Loucy (cell line): ENCODE measurements around the gene ANKDD1A.

Source experiments
- H2AFZ ChIP-seq: fragments of 200-600 bp; sonication (generic); 2 replicates; pipeline ENCODE4 v1.6.0; 2016; ENCODE audit warnings: antibody characterized with exemption, mild to moderate bottlenecking, low read length, moderate library complexity
- H3F3A ChIP-seq: fragments of 200-600 bp; 2 replicates; pipeline ENCODE4 v1.6.0; 2016; ENCODE audit warnings: antibody characterized with exemption, low read depth, mild to moderate bottlenecking
- H3K27me3 ChIP-seq: fragments of 200-600 bp; sonication (generic); 2 replicates; pipeline ENCODE4 v1.6.1; 2014; ENCODE audit warnings: low read length, mild to moderate bottlenecking; ENCODE audit not compliant: insufficient read depth, poor library complexity, severe bottlenecking
- H3K36me3 ChIP-seq: fragments of 200-600 bp; sonication (generic); 2 replicates; pipeline ENCODE4 v1.6.1; 2016; ENCODE audit warnings: low read length; ENCODE audit not compliant: insufficient read depth
- H3K4me1 ChIP-seq: fragments of 200-600 bp; sonication (generic); 2 replicates; pipeline ENCODE4 v1.5.1; 2014; ENCODE audit warnings: low read length, mild to moderate bottlenecking; ENCODE audit not compliant: insufficient read depth, poor library complexity, severe bottlenecking
- H3K4me2 ChIP-seq: fragments of 200-600 bp; sonication (generic); 2 replicates; pipeline ENCODE4 v1.6.0; 2014; ENCODE audit warnings: antibody characterized with exemption, low read length, low read depth, mild to moderate bottlenecking; ENCODE audit not compliant: poor library complexity, severe bottlenecking
- H3K4me3 ChIP-seq: fragments of 200-600 bp; sonication (generic); 2 replicates; pipeline ENCODE4 v1.5.1; 2014; ENCODE audit warnings: low read length, mild to moderate bottlenecking, mixed read lengths; ENCODE audit not compliant: poor library complexity, severe bottlenecking
- H3K79me2 ChIP-seq: fragments of 200-600 bp; sonication (generic); 2 replicates; pipeline ENCODE4 v1.6.1; 2014; ENCODE audit warnings: low read length; ENCODE audit not compliant: insufficient read depth
- H3K9ac ChIP-seq: fragments of 200-600 bp; sonication (generic); 2 replicates; pipeline ENCODE4 v1.6.0; 2014; ENCODE audit warnings: mild to moderate bottlenecking, low read depth, low read length, moderate library complexity; ENCODE audit not compliant: poor library complexity, severe bottlenecking
- H3K9me2 ChIP-seq: fragments of 200-600 bp; sonication (generic); replicated peaks from 2 replicates; pipeline ENCODE4 v1.6.1; 2016; ENCODE audit warnings: low read depth, low read length, mixed read lengths
- H3K9me3 ChIP-seq: fragments of 200-600 bp; sonication (generic); 2 replicates; pipeline ENCODE4 v1.6.1; 2014; ENCODE audit warnings: mild to moderate bottlenecking, antibody characterized with exemption, low read length, low read depth; ENCODE audit not compliant: insufficient read depth
- H4K20me1 ChIP-seq: fragments of 200-600 bp; sonication (generic); 2 replicates; pipeline ENCODE4 v1.6.0; 2014; ENCODE audit warnings: antibody characterized with exemption, low read length, mild to moderate bottlenecking; ENCODE audit not compliant: insufficient read depth, poor library complexity, severe bottlenecking
- EZH2phosphoT487 ChIP-seq: fragments of 200-600 bp; IDR thresholded peaks from 2 replicates; pipeline ENCODE4 v1.6.1; 2018; ENCODE audit warnings: antibody characterized with exemption, mild to moderate bottlenecking, moderate library complexity, borderline replicate concordance
- TF ChIP-seq, protein P1 (sequence below): fragments of 200-600 bp; sonication (generic); conservative IDR thresholded peaks from 2 replicates; pipeline ENCODE4 v1.5.1; 2014; ENCODE audit warnings: mild to moderate bottlenecking, antibody characterized with exemption, low read length

Gene ANKDD1A

DNA sequence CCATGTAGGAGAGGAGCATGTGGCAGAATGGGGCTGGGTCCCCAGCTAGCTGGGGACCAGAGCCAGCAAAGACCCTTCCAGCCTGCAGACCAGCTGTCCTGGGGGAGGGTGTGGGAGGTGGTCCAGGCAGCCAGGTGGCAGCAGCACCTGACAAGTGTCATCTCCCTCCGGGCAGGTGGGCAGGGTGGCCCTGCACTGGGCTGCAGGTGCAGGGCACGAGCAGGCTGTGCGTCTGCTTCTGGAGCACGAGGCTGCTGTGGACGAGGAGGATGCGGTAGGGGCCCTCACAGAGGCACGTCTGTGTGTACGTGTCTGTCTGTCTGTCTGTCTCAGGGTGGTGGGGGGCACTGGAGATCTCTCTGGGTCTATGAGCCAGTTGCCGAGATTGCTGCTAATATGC, 5.5 kb downstream of the ANKDD1A start:
- no peaks in the 10 kb centered on the region for H3K9me2 ChIP-seq
- H3K9me3 ChIP-seq: no peaks in the 10 kb centered on the region
- no peaks in the 10 kb centered on the region for H4K20me1 ChIP-seq
- no peak overlapping the region for H2AFZ ChIP-seq
- no peaks in the 10 kb centered on the region for H3F3A ChIP-seq
- no peaks in the 10 kb centered on the region for H3K27me3 ChIP-seq
- no peaks in the 10 kb centered on the region for H3K79me2 ChIP-seq
- no peak overlapping the region for H3K9ac ChIP-seq
- no peak overlapping the region for H3K4me3 ChIP-seq
- no peaks in the 10 kb centered on the region for H3K36me3 ChIP-seq
- H3K4me1 ChIP-seq: peaks cover 18% of the 10 kb centered on the region
- H3K4me2 ChIP-seq: no peak overlapping the region
- no peak for TF ChIP-seq EZH2phosphoT487
- TF ChIP-seq, protein P1, sequence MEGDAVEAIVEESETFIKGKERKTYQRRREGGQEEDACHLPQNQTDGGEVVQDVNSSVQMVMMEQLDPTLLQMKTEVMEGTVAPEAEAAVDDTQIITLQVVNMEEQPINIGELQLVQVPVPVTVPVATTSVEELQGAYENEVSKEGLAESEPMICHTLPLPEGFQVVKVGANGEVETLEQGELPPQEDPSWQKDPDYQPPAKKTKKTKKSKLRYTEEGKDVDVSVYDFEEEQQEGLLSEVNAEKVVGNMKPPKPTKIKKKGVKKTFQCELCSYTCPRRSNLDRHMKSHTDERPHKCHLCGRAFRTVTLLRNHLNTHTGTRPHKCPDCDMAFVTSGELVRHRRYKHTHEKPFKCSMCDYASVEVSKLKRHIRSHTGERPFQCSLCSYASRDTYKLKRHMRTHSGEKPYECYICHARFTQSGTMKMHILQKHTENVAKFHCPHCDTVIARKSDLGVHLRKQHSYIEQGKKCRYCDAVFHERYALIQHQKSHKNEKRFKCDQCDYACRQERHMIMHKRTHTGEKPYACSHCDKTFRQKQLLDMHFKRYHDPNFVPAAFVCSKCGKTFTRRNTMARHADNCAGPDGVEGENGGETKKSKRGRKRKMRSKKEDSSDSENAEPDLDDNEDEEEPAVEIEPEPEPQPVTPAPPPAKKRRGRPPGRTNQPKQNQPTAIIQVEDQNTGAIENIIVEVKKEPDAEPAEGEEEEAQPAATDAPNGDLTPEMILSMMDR: no peak

DNA sequence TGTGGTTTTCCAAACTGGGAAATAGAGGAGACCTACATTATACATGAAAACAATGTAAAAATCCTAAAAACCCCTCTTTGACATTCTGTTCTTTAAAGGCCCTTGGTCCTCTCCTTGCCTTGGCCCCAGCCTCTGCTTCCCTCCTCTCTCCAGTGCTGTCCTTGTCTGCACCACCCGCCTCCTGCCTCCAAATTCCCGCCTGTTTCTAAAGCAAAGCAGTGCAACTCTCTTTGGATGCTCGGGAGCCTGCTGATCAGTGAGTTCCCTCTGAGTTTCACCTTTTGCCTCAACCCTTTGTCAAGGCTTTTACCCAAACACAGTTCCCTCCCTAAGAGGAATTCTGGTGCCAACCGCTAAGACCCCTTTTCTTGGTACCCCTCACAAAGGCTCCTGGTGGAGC, 8.0 kb downstream of the ANKDD1A start:
- Histone ChIP-seq H3K4me3 (no peak overlapping the region), H3K4me2 (no peak overlapping the region), H3K9ac (no peak overlapping the region), H3K9me2 (no peaks in the 10 kb centered on the region), H2AFZ (no peak overlapping the region), H3F3A (no peaks in the 10 kb centered on the region), H3K36me3 (no peaks in the 10 kb centered on the region), H3K79me2 (no peaks in the 10 kb centered on the region), H3K27me3 (no peaks in the 10 kb centered on the region), H3K4me1 (peaks cover 18% of the 10 kb centered on the region), H3K9me3 (no peaks in the 10 kb centered on the region), H4K20me1 (no peaks in the 10 kb centered on the region)
- no peak for TF ChIP-seq EZH2phosphoT487
- TF ChIP-seq, protein P1: no peak

DNA sequence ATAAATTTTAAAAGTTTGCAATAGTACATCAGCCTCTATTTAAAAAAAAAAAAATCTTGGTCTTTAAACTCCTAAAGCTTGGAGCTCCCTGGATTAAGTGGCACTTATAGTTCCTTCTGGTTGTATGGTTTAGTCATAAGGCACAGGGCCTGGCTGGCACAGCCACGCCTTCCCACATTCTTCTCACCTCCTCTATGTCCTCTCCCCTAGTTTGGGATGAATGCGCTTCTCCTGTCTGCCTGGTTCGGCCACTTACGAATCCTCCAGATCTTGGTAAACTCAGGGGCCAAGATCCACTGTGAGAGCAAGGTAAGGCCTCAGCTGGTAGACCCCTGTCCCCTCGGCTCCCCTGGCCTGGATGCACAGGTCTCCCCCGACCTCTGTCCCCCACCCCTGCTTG, 10.0 kb downstream of the ANKDD1A start:
- peaks cover 7% of the 10 kb centered on the region for H3K4me1 ChIP-seq
- H3K4me3 ChIP-seq: no peak overlapping the region
- H3K9me2 ChIP-seq: no peaks in the 10 kb centered on the region
- TF ChIP-seq EZH2phosphoT487: no peak
- TF ChIP-seq, protein P1: no peak
- no peaks in the 10 kb centered on the region for H3K36me3 ChIP-seq
- no peaks in the 10 kb centered on the region for H3K79me2 ChIP-seq
- H3F3A ChIP-seq: no peaks in the 10 kb centered on the region
- no peaks in the 10 kb centered on the region for H3K9me3 ChIP-seq
- H3K27me3 ChIP-seq: no peaks in the 10 kb centered on the region
- H3K9ac ChIP-seq: no peak overlapping the region
- H4K20me1 ChIP-seq: no peaks in the 10 kb centered on the region
- H3K4me2 ChIP-seq: no peak overlapping the region
- no peak overlapping the region for H2AFZ ChIP-seq
